HG02973 (cell line): ENCODE measurements around the gene EEA1.
"Not testable (repeated sequence)": the region's sequence is repeated elsewhere in the genome, so short reads cannot be mapped to it uniquely, and the experiment has no call there.

ENCODE experiments used
- ATAC-seq: cut with Tn5 transposase; IDR thresholded peaks from one replicate; pipeline ENCODE4 v1.9.1; 2021; ENCODE audit warnings: moderate library complexity; ENCODE audit not compliant: unreplicated experiment

Gene EEA1

DNA sequence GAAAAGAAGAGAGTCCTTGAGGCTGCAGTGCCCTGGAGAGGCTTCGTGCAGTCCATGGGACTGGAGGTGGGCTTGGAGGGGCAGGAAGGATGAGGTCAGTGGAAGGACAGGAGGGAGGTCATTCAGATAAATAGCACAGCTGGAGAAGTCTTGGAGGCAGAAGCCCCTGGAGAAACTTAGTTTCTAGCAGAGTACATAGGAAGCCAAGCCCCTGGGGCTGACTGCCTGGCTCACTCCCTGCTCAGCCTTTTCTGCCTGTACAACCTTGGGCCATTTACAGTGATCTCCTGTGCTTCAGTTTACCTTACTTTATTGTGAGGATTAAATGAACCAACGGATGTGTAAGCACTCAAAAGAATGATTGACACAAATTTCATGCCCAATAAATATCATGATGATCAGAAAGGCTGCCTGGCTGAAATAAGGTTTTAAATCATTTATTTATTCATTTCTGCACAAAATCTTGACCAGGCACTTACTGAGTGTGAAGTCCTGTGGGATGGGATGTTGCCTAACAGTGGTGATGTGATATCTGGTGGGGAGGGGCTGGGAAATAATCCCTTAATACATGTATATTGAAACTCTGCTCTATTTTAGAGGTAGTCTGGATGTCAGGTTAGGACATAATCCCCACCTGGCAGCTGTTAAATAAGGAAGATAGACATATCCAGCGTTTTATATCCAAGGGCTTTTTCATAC is 172.0 kb downstream of the EEA1 start:
- ATAC-seq: no peak

- no peak for ATAC-seq
These were observed 174.9 kb downstream of the EEA1 start for GRCh38 chr12:92753976-92754885.

DNA sequence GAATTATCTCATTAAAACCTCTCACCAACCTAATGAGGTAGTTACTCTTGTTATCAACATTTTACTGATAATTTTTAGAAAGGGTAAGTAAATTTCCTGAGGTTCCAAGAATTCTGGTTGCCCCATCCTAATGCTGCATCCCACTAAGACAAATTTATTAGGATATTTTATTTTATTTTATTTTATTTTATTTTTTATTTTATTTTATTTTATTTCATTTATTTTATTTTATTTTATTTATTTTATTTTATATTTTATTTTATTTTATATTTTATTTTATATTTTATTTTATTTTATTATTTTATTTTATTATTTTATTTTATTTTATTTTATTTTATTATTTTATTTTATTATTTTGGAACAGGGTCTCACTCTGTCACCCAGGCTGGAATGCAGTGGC is 179.4 kb downstream of the EEA1 start:
- not testable (repeated sequence) for ATAC-seq

DNA sequence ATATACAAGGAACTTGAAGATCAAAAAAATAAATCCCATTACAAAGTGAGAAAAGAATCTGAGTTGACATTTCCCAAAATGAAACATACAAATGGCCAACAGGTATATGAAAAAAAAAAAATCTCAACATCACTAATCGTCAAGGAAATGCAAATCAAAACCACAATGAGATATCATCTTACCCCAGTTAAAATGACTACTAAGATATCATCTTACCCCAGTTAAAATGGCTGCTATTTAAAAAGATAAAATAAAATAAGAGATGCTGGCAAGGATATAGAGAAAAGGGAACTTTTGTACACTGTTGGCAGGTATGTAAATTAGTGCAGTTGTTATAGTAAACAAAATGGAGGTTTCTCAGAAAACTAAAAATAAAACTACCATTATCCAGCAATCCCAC is 181.9 kb downstream of the EEA1 start:
- no peak for ATAC-seq

GRCh38 chr12:92745856-92746550 is 183.1 kb downstream of the EEA1 start:
- ATAC-seq: no peak

GRCh38 chr12:92743026-92743425 is 186.1 kb downstream of the EEA1 start:
- no peak for ATAC-seq

- ATAC-seq: no peak
These were observed 188.7 kb downstream of the EEA1 start for GRCh38 chr12:92740411-92740810.

GRCh38 chr12:92739113-92739512 is 190.0 kb downstream of the EEA1 start:
- ATAC-seq: no peak

DNA sequence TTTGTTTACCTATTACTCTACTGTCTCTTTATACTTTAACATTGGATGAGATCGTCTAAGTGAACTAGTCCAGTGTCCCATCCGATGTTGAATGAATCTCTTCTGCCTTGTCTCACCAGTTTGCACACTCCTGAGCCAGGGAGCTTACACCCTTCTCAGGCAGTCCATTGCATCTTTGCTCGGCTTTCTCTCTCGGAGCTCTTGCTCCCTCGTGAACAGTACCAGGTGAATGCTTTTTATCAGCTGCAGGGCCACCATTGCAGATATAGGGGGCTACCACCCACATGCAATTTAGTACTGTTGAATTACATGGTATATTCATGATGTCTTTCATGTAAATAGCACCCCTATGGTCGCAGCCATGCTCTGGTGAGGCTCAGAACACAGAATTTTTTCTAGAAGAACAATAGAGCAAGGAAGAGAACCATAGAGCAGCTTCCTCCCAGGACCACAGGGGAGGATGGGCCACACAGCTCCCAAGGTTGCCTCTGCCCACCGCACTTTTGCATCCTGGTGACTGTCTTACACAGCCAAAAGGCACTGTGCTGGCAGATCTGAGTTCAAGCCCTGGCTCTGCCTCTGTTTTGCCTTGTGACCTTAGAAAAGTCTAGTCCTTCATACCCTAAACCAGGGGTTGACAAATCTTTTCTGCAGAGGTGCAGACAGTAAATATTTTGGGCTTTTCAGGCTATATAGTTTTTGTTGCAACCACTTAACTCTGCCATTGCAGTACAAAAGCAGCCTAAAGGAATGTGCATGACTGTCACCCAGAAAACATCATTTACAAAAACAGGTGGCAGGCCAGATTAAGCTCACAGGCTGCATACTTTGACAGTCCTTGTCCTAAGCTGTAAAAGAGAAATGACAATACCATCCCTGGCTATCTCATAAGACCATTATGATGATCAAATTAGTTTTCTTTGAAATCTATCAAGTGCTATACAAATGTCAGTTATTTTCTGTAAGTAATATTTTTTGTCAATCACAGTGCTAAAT is 190.9 kb downstream of the EEA1 start:
- no peak for ATAC-seq

GRCh38 chr12:92736605-92737004 is 192.5 kb downstream of the EEA1 start:
- ATAC-seq: no peak

GRCh38 chr12:92735131-92735721 is 193.9 kb downstream of the EEA1 start:
- no peak for ATAC-seq

DNA sequence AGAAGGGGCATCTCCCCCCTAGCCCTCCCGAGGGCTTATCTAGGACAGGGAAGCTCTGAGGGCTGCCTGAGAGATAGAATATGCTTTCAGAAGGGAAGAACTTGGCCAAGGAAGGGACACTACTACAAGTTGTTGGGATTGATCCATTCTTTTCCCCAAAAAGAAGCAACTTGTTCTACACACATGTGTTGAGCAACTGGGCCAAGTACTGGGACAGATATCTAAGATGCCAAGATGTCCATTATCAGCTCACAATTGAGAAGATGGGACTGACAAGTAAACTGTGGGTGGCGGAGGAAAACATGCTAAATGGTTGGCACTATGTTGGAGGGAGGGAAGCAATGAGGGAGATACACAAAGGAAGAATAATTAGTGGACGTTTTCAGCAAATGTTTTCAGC is 195.4 kb downstream of the EEA1 start:
- no peak for ATAC-seq

GRCh38 chr12:92733181-92733580 is 195.9 kb downstream of the EEA1 start:
- ATAC-seq: no peak

DNA sequence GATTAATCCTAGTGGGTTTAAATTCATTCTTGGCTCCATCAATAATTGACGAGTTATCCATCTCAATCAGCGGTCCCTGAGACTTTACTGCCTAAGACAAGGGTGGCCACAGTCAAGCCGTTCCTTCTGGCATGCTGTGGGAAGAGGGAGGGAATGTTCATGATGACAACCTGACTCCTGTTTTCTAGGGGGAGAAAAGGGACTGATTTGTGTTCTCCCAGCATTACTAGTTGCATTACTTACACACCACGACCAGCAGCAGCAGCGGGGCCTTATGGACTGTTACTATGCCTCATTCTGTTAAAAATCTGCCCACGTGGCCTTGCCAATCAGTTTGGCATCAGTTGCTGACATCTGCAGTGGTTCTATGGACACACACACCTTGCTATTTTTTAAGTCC is 196.4 kb downstream of the EEA1 start:
- ATAC-seq: no peak

DNA sequence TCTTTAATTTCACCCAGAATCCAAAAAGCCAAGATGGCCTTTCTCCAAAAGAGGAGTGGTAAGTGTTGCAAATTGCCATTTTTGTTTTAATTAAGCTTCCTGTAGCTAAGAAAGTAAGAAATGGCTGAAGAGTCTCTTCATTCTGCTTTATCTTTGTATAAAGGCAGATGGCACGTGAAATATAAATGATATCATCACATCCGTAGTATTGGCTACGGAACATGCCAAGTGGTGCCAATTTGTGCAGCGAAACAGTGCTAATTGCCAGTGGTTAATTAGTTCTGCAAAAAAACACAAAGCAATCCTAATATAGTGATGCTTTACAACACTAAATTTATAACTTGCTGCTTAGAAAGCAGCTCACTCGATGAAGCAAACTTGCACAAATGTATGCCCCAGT is 196.9 kb downstream of the EEA1 start:
- no peak for ATAC-seq

DNA sequence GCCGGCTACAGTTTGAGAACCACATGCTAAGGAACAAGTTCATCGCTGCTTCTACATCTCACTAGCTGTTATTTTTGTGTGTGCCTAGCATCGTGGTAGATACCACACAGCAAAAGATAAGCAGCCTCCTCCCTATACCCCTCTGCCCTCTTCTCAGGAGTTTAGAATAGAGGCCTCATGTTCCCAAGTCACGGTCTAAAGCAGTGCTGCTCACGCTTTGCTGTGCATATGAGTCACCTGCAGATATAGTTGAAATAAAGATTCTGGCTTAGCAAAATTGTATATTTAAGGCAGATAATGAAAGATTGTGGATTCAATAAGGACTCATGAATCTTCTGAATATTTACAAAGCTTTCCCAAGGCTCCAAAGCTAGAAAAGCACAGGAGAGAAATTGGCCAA is 198.3 kb downstream of the EEA1 start:
- no peak for ATAC-seq

DNA sequence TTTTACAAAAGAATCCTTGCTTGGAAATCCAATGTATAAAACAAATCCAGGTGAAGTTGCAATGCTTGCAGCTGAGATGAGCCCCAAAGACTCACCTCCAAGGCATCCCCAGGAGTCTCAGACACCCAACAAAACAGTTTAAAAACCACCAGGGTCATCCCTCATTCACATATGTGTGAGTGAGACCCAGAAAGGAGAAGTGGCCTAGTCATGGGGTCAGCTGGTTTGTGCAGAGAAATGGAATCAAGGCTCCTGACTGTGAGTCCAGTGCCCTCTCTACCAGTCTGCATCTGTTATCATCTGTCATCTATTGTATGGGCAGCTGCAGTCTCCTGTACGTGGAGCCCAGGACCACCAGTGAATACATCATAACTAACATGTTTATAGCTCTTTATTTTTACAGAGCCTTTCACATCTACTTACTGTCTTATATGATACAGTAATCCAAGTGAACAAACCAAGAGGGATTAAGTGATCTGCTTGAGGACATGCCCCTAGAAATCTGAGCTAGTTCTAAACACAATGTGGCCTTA is 199.3 kb downstream of the EEA1 start:
- ATAC-seq: no peak

DNA sequence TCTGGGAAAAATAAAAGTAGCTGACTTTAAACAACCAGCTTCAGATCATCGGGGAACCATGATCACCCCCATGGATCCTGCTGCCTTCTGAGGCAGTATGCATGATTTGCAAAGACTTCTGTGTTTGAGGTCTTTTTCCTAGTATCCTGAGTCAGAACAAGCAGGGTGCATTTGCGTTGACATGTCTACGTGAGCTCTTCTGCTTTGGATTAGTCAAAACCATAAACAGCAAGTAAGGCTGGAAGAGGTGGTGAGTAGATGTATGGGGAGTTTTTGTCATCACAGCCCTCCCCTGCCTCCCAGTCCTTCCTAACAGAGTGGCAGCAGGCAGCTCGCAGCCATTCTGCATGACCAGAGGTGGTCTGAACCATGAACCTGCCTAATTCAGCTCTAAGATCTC is 202.2 kb downstream of the EEA1 start:
- ATAC-seq: no peak

DNA sequence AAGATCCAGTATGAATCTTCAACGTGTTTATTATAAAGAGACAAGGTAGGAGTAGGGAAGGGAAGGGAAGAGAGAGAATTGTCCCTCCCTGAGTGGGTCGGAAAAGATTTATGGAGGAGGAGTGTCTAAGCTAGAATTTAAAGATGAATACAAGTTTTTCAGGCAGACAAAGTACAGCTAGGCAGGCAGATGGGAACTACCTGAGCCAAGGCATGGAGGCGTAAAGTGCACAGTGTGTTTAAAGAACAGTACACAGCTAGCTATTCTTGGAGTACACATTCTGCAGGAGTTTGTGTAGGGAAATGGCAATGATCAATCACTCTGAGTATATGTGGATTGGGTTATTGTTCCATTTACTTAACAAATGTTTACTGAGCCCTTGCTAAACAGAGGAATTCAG is 206.2 kb downstream of the EEA1 start:
- no peak for ATAC-seq

DNA sequence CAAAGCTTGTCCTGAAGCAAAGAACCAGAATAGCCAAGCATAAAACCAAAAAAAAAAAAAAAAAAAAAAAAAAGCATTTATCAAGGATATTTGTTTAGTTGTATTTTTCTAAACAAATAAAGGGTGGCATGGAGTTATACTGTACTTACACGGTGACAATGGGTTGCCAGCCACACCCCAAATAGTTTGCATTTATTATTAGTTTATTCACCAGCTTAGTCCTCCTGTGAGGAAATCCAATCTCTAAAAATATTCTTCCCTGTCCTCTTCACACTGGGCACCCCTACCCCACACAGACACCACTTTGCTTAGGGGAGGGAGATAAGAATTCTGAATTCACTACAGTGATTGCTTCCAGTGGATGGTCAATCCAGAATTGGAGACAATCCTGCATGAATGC is 207.4 kb downstream of the EEA1 start:
- ATAC-seq: no peak
